Measurements from ENCODE around the gene TIFAB. TPM values are rescaled to one million over a fixed set of nuclear protein-coding genes. Genes with fewer than 3 reads are reported as not detected.

Gene TIFAB
- total RNA-seq, 1 donor from 2014 or later = not detected

DNA sequence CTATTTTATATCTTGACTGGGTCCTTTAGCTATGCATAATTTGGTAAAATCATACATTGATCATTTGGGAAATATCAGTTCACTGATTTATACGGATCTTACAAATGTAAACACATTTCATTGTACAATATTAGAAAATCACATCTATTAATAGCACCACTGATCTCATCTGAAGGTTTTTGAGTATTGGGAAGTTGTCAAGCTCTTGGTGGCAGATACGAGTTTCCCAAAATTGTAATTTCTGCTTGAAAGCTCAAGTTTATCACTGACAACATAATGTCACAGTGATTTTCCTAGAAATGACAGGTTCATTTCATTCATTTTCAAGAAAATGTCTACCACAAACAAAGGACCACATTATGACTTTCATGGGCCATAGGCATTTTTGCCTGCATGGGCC lies 50.1 kb downstream of the TIFAB start:
- TF ChIP-seq, protein P1, sequence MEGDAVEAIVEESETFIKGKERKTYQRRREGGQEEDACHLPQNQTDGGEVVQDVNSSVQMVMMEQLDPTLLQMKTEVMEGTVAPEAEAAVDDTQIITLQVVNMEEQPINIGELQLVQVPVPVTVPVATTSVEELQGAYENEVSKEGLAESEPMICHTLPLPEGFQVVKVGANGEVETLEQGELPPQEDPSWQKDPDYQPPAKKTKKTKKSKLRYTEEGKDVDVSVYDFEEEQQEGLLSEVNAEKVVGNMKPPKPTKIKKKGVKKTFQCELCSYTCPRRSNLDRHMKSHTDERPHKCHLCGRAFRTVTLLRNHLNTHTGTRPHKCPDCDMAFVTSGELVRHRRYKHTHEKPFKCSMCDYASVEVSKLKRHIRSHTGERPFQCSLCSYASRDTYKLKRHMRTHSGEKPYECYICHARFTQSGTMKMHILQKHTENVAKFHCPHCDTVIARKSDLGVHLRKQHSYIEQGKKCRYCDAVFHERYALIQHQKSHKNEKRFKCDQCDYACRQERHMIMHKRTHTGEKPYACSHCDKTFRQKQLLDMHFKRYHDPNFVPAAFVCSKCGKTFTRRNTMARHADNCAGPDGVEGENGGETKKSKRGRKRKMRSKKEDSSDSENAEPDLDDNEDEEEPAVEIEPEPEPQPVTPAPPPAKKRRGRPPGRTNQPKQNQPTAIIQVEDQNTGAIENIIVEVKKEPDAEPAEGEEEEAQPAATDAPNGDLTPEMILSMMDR (IDR thresholded peaks at IDR 0.05; ENCODE audit: unreplicated experiment) = no peak
- Mint-ChIP-seq H3K4me1 (ENCODE audit: low read depth) (peaks cover 31% of the 10 kb centered on the region), H3K36me3 (ENCODE audit: insufficient read depth) (no peaks in the 10 kb centered on the region), H3K27me3 (no peaks in the 10 kb centered on the region), H3K9me3 (ENCODE audit: low read depth) (no peaks in the 10 kb centered on the region), H3K27ac (no peak overlapping the region), H3K4me3 (ENCODE audit: low read depth) (no peak overlapping the region)
- no peak for DNase-seq (ENCODE audit: low spot score, unreplicated experiment)

- Mint-ChIP-seq H3K27ac (peak overlapping the region; percentile 87), H3K27me3 (no peaks in the 10 kb centered on the region), H3K4me1 (ENCODE audit: low read depth) (peaks cover 42% of the 10 kb centered on the region), H3K9me3 (ENCODE audit: low read depth) (no peaks in the 10 kb centered on the region), H3K36me3 (ENCODE audit: insufficient read depth) (no peaks in the 10 kb centered on the region), H3K4me3 (ENCODE audit: low read depth) (peak overlapping the region; percentile 84)
- TF ChIP-seq, protein P1 (IDR thresholded peaks at IDR 0.05; ENCODE audit: unreplicated experiment) = no peak
- DNase-seq (ENCODE audit: low spot score, unreplicated experiment) = no peak
Measured at GRCh38 chr5:135400866-135401265, 51.3 kb downstream of the TIFAB start.

GRCh38 chr5:135399794-135400542 lies 52.2 kb downstream of the TIFAB start:
- peaks cover 50% of the 10 kb centered on the region for H3K4me1 Mint-ChIP-seq (ENCODE audit: low read depth)
- DNase-seq (ENCODE audit: low spot score, unreplicated experiment) = no peak
- no peaks in the 10 kb centered on the region for H3K27me3 Mint-ChIP-seq

GRCh38 chr5:135398855-135399793 lies 53.0 kb downstream of the TIFAB start, which contains the start of gene MACROH2A1:
Gene MACROH2A1, minus strand, starts transcription at chr5:135399231. Its CDS starts 10,138 bp downstream, at chr5:135389093.
- DNase-seq (ENCODE audit: low spot score, unreplicated experiment) = peak; percentile 75
- Mint-ChIP-seq H3K4me1 (ENCODE audit: low read depth) (peaks cover 59% of the 10 kb centered on the region), H3K36me3 (ENCODE audit: insufficient read depth) (no peaks in the 10 kb centered on the region), H3K4me3 (ENCODE audit: low read depth) (peak within 1 kb of the TSS; percentile 85), H3K27ac (peak within 1 kb of the TSS; percentile 96), H3K9me3 (ENCODE audit: low read depth) (no peaks in the 10 kb centered on the region), H3K27me3 (no peaks in the 10 kb centered on the region)
- TF ChIP-seq, protein P1 (IDR thresholded peaks at IDR 0.05; ENCODE audit: unreplicated experiment) = no peak

More at GRCh38 chr5:135399794-135400542, 52.2 kb downstream of the TIFAB start:
- Mint-ChIP-seq H3K27ac (peak overlapping the region; percentile 96), H3K4me3 (ENCODE audit: low read depth) (peak overlapping the region; percentile 84), H3K36me3 (ENCODE audit: insufficient read depth) (no peaks in the 10 kb centered on the region), H3K9me3 (ENCODE audit: low read depth) (no peaks in the 10 kb centered on the region)
- TF ChIP-seq, protein P1 (IDR thresholded peaks at IDR 0.05; ENCODE audit: unreplicated experiment) = no peak
